Mammary epithelial cell (primary cell): ENCODE data around the gene ABI3BP.

ENCODE experiments used
- EZH2 ChIP-seq: IDR thresholded peaks from 2 replicates; pipeline ENCODE4 v1.6.1; 2012; ENCODE audit warnings: low read length, inconsistent platforms, borderline replicate concordance
- TF ChIP-seq, protein P1 (sequence below), 2 donors: IDR thresholded peaks in 1 of 2; conservative IDR thresholded peaks in 1 of 2; 2 replicates each; pipeline ENCODE4 v1.5.1; 2011 to 2012; ENCODE audit warnings: inconsistent platforms in 2 of 2, low read length in 2 of 2, mild to moderate bottlenecking in 2 of 2, control low read depth in 1 of 2, low read depth in 1 of 2; ENCODE audit not compliant: insufficient read depth in 1 of 2; ENCODE audit errors: extremely low read depth in 1 of 2

DNA sequence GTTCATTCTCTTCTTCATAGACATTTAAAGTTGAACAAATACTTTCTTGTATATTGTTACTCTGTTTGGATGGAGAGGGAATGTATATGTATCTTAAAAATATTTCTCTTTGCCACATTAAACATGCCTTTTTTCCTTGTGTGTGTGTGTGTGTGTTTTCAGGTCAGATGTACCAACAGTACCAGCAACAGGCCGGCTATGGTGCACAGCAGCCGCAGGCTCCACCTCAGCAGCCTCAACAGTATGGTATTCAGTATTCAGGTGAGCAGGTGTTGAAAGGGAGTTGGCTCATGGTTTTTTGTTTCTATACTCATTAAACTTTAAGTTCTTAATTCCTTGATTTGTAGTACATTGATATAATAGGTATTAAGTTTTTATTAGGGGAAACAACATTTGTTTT lies 248.6 kb downstream of the ABI3BP start:
- TF ChIP-seq, protein P1, sequence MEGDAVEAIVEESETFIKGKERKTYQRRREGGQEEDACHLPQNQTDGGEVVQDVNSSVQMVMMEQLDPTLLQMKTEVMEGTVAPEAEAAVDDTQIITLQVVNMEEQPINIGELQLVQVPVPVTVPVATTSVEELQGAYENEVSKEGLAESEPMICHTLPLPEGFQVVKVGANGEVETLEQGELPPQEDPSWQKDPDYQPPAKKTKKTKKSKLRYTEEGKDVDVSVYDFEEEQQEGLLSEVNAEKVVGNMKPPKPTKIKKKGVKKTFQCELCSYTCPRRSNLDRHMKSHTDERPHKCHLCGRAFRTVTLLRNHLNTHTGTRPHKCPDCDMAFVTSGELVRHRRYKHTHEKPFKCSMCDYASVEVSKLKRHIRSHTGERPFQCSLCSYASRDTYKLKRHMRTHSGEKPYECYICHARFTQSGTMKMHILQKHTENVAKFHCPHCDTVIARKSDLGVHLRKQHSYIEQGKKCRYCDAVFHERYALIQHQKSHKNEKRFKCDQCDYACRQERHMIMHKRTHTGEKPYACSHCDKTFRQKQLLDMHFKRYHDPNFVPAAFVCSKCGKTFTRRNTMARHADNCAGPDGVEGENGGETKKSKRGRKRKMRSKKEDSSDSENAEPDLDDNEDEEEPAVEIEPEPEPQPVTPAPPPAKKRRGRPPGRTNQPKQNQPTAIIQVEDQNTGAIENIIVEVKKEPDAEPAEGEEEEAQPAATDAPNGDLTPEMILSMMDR (conservative IDR thresholded peaks at IDR 0.05 in 1 of 2, IDR thresholded peaks at IDR 0.05 in 1 of 2; ENCODE audit: extremely low read depth in 1 of 2, insufficient read depth in 1 of 2, low read depth in 1 of 2, low read length in 2 of 2): no peak
- no peak for TF ChIP-seq EZH2
